Activated CD4-positive, alpha-beta T cell treated with anti-CD3 and anti-CD28 coated beads, Interleukin-2, amount 50 U/mL, for 16 hours (primary cell): ENCODE data around the gene MRE11.

Experiments
- DNase-seq: peaks from one replicate; pipeline ENCODE4 v3.0.0-alpha.2; 2020

Gene MRE11

DNA sequence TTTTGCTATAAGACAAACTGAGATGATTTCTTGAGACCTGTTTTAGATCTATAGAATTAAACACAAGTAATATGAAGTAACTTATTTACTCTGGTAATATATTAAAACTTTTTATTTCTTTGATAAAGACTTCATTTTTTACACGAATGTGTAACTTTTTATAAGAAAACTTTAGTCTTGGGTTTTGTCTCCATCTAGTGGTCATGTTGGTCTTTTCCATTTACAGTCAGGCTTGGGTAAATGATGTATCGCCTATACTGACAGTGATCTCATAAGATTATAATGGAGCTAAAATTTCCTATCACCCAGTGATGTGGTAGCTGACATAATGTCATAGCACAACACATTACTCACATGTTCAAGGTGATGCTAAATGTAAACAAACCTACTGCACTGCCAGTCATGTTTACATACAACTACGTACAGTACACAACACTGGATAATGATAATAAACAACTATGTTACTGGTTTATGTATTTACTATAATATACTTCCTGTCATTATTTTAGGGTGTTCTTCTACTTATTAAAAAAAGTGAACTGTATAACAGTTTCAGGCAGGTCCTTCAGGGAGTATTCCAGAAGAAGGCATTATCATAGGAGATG lies 11.1 kb upstream of the MRE11 start:
- DNase-seq = peak; percentile 63

DNA sequence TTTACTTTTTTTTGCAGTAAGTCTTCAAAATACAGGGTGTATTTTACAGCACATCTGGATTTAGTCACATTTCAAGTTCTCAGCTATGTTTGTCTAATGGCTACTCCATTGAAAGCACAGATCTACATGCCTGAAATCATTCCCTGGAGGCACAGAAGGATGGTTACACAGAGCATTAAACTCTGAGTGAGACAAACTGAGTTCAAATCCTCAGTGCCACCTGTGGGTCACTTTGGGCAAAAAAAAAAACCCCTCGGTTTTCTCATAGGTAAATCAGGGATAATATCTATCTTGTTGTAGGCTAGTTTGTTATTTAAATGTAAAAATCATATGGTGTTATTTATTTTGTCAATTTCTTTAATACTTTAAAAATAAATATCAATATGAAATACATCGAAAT lies 7.9 kb upstream of the MRE11 start:
- DNase-seq = no peak

DNA sequence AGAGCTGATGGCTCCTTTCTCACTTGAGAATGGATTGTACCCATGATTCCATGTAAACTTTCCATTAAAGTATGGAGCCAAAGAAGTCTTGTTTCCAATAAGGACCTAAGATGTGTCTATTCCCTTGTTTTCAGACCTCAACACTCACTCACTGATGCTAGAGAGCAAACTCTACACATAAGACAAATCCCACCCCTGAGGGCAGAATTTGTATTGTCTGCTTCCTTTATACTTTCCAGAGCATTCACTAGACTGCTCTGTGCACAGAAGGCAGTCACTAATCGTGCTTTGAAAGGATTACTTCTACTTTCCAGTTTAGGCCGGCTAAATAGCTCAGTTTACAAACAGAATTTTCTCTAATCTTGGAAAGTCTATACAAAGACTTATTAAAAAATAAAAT lies 6.5 kb upstream of the MRE11 start:
- DNase-seq = no peak

DNA sequence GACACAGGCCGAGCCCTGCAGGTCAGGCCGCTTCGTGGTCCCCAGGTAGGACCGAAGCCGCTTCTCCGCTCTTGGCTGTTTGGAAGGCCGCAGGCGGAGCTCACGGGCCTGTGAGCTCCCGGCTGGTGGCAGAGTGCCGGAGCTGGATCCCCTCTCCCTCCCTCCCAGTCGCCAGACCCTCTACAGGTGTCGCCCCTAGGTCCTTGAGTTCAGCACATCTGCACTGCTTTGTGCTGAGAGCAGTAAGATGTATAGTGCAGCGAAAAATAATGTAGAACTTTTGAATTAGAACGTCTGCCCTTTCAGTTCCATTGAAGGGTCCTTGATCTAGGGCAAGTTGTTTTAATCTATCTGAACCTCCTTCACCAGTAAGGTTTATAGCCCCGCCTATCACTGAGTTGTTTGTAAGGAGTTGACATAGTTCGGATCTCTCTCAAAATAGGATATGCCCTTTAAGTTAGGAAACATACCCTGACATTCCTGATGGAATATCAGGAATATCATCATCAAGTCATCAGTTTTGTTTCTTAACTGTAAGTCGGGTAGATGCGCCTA lies 559 bp upstream of the MRE11 start:
- no peak for DNase-seq

DNA sequence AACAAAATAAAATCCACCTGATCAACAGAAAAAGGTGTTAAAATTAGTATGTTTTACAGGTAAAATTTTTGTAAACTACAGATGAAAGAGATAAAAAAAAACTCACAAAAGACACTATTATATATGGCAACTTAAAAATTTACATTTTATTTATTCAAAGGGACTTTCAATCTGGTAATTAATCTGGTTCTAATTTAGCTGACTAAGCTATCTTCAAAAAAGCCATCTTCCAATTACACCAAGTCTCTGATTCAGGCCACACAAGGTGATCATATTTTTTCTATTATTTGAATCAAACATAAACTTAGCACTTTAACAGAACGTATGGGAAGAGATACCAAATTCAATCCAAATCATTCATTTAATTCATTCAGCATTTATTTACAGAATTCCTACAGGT lies 7.6 kb downstream of the MRE11 start:
- no peak for DNase-seq

DNA sequence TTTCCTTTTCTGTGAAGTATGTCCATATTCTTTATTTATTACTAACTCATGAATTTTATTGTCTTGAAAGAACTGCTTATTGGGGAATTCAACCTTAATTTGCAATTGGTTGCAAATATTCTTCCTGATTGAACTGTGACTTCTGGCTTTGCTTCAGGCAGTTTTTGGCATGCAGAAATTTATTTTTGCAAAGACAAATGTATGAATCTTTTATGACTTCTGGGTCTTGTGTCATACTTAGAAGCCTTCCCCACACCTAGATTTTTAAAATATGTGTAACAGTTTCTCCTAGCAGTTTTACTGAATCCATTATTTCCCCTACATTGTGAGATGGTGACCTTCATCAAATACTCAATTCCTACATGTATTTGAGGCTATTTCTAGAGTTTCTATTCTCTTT lies 12.3 kb downstream of the MRE11 start:
- DNase-seq = no peak

DNA sequence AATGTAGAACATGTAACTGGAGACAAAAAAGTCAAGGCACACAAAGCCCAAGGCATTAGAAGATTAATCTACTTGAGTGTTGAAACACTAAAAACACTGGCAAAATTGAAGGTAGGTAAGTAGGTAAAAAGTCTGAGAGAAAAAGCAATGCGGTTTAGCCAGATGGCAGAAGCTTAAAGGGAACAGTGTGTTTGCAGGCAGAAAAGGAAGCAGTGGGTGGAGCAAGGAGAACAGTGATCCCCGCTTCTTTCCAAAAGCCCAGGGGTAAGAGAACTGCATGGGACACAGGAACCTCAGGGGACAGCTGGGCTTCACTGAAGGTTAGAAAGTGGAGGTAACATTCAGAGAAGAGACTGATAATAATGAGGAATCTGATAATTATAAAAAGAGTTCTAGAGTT lies 16.0 kb downstream of the MRE11 start:
- DNase-seq = no peak

DNA sequence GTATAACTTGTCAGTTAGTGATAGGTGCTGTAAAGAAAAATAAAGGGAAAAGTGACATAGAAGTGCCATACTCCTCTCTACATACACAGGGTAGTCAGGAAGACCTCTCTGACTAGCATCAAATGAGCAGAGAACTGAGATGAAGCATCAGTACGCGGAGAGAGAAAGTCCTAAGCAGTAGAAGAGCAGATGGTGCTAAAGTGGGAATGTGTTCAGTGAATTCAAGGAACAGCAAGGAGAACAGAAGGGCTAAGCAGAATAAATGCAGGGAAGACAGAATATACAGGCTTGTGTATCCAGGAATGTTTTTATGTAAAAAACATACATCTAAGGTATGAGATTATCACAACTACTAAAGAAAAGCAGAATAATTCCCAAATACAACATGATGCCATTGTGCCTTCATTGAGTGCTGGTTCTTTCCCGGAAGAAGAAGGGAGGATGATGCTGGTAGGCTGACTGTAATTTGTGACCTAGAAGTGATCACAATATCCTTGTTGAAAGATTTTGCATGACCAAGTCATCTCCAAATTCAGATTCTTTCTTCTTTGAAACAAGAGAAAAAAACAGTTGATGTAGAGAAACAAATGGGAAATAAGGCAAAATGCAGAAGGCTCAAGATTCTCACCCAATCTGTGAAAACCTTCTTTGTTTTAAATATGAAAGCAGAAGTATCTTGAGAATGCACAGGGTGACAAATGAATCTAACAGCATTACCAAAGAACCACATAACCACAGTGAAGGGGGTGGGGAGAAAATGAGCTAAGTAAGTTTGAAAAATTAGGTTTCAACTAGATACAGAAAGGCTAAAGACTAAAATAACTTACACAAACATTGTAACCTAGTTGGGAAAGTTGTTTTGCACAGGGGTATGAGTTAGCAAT lies 20.5 kb downstream of the MRE11 start:
- peak; percentile 68 for DNase-seq

DNA sequence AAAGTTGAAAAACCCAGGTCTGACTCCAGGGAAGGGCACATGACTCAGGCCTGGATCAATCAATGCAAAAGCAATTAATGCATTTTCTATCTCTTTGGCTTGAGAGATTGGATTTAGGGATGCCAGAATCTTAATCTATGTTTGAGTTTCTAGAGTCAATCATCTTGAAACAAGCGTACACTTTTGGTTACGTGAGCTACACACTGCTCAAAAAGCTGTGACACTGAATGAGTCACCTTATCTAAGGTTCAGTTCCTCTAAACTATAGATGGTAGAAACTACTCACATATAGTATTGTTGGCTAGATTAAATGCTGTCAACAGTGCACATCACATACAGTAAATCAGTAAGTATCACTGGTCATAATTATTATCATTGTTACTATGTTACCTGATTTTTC lies 24.2 kb downstream of the MRE11 start:
- peak; percentile 41 for DNase-seq

DNA sequence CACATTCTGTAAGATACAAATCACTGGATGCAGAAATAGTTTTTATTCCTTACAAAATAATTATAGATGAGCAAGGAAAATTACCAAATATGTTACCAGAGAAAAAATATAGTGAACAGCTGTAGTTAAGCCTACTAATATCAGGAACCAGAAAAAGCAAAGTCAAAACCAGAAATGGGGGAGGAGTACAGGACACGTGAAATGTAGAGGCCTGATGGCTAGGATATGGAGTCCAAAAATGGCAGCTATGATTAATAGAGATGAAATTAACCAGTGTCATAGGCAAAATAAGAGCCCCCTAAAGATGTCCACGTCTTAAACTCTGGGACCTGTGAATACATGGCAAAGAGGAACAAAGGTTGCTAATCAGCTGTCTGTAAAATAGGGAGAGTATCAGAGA lies 34.1 kb downstream of the MRE11 start:
- peak; percentile 58 for DNase-seq

DNA sequence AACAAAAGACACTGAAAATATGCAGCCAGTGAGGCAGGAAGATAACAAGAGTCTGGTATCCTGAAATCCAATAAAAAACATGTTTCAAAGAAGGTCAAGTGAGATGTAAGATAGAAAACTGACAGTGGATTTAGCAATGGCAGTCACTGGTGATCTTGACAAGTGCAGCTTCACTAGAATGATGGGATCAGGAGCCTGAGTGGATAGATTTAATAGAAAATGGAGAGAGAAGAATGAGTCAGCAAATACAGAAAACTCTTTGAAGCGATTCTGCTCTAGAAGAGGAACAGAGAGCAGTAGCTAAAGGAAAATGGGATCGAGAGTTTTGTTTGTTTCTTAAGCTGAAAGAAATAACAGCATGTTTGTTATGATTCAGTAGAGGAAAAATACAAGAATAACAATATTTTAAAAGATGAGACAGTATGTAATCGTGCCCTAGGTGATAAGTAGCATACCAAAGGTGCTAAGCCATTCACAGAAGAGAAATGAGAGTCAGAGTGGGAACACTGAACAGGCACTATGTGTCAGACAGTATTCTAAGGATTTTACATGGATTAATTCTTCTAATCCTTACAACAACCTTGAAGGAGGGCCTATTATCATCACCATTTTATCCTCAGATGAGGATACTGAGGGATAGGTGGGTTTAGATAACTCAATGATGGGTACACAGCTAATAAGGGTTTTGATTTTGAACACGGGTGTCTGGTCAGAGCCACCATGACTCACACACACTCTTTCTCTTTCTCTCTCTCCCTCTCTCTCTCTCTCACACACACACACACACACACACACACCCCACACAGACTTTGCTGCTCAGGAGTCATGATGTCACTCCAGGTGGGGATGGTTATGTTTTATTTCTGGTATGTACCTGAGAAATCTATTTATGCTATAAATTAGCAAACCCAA lies 36.3 kb downstream of the MRE11 start:
- peak; percentile 8 for DNase-seq

DNA sequence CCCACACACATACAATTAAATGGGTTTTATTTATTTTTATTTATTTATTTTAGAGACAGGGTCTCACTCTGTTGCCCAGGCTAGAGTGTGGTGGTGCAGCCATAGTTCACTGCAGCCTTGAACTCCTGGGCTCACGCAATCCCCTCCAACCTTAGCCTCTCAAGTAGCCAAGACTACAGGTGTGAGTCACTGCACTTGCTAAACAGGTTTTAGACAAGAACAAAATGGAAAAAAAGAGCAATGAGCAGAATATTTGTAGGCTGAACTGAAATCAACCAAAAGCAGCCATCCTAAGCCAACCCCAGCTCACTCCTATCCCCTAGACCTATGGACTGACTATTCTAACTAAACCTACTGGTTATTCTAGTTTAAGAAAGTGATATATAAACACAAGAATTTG lies 37.8 kb downstream of the MRE11 start:
- DNase-seq = no peak

DNA sequence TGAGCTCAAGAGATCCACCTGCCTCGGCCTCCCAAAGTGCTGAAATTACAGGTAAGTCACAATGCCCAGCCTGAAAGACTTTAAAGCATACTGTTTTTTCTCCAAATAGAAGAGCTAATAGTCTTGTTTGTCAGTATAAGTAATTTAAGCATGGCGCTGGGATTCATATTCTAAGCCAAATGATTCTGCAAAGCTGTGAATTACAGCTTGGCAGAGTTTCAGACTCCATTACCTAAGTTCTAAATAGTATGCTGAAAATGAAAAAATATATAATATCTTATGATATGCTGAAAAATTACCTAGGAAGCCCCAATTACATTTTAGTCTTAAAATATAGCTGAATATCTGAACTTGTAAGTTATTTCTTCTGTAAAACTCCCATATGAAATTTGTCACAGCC lies 39.3 kb downstream of the MRE11 start:
- DNase-seq = no peak

DNA sequence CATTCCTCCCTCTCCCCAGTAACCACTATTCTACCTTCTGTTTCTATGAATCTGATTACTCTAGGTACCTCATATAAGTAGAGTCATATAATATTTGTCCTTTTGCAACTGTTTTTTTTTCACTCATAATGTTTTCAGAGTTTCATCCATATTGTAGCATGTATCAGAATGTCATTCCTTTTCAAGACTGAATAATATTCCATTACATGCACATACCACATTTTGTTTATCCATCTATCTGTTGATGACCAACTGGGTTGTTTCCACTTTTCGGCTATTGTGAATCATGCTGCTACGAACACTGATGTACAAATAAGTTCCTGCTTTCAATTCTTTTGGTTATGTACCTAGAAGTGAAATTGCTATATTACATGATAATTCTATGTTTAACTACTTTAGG lies 40.7 kb downstream of the MRE11 start:
- DNase-seq = no peak

DNA sequence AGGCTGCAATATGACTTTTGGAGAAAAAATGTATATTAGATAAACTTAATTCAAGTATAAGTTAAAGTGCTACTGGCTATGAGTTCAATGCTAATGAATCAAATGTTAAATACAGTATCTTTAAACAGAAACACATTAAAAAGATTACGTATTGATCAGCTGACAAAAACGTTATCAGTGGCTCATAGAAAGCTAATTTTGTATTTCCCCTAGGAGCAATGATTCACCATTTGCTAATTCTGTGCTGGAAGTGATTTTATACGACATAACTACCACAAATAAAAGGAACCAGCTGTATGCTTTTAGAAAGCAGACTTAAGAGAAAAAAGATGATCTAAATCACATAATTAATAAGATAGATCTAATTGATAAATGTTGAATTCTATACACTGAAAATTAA lies 43.6 kb downstream of the MRE11 start:
- no peak for DNase-seq

DNA sequence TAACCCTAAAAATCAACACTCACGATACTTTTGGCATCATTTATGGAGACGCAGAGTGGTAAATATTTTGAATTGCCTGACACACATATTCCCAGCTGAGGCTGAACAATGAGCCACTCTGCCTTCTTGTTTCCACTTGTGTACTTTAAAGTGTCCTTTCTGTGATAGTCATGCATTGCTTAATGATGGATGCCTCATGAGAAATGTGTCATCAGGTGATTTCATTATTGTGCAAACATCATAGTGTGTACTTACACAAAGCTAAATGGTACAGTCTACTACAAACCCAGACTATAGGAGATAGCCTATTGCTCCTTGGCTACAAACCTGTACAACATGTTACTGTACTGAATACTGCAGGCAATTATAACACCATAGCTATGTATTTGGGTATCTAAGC lies 44.2 kb downstream of the MRE11 start:
- DNase-seq = no peak

DNA sequence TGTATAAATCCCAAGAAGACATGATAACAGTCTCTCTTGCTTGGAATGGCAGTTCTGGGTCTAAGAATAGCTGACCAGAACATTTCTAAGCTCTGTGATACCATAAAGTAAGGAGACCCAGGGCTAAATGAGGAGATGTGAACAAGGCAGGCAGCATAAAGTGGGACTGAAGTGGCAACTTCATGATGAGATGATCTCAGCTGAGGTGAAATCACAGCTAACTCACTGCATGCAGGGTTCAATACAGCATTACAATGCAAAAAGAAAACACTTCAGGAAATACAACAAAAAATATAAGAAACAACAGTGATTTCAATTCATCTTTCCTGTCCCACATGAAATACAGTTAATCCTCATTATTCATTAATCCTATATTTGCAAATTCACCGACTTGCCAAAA lies 44.6 kb downstream of the MRE11 start:
- no peak for DNase-seq

DNA sequence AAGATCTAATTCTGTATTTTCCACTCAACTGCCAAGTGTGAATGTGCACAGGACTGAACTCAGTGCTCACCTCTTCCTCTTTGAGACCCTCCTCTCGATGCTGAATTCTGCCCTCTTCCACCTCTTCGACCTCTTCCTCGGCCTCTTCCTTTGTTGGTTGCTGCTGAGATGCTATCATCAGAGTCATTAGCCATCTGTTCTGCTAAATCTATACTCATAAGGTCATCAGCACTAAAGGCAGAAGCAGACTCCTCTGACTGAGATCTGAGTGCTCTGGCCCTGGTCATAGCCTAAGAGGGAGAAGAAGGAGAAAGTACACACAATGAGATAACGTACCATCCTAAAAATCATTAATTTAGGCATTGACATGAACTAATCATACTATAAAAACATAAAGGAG lies 46.5 kb downstream of the MRE11 start:
- no peak for DNase-seq

DNA sequence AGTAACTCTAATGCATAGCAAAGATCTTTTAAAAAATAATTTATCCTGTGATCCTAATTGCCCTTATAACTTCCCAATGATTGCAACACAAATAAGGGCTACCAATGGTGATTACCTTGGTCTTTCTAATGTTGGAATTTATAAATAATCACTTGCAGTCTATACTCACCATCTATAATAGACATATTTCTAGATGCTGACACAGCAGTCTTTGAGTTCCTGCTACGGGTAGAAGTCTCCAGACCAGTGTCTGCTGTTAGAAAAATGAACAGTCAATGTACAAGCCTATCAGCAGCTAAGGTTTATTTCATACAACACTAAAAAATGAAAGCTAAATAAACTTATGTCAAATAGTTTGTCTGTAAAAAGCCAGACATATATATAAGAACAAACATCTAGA lies 48.0 kb downstream of the MRE11 start:
- DNase-seq = no peak

DNA sequence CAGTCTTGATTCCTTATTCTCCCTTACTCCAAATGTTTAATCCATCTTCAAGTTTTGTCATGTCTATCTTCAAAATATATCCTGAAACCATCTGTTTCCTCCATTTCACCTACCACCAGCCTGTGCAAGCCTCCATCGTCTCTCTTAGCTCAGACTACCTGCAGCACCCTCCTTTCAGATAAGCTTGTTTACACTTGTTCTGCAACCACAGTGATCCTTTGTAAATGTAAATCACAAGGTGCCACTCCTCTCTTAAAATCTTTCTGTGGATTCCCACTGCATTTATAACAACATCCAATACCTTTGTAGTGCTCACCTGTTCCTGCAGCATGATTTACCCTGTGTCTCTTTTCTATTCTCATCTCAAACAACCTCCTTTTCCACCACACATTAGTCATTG lies 60.6 kb downstream of the MRE11 start:
- no peak for DNase-seq

DNA sequence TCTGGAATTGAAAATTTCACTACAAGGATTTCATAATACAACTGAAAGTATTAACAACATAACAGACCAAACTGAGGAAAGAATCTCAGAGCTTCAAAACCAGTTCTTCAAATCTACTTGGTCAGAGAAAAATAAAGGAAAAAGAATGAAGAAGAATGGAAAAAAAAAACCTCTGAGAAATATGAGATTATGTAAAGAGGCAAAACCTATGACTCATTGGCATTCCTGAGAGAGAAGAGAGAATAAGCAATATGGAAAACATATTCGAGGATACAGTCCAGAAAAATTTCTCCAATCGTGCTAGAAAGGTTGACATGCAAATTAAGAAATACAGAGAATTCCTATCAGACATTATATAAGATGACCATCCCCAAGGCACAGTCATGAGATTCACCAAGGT lies 69.0 kb downstream of the MRE11 start:
- no peak for DNase-seq

DNA sequence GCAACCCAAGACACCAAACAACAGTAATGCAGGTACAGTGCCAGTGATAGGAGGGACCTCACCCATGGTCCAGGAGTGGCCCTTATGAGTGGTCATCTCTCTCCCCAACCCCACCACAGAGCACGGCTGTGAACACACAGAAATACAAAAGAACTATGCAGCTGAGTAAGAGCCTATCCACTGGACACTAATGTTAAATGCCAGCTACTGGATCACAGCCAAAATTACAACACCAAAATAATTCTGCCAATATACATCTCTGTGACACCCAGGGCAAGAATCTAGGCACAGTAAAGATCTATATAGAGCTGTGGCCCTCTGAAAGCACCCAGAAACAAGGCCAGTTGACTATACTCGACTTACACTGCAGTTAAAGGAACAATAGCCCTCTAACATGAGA lies 69.6 kb downstream of the MRE11 start:
- no peak for DNase-seq

DNA sequence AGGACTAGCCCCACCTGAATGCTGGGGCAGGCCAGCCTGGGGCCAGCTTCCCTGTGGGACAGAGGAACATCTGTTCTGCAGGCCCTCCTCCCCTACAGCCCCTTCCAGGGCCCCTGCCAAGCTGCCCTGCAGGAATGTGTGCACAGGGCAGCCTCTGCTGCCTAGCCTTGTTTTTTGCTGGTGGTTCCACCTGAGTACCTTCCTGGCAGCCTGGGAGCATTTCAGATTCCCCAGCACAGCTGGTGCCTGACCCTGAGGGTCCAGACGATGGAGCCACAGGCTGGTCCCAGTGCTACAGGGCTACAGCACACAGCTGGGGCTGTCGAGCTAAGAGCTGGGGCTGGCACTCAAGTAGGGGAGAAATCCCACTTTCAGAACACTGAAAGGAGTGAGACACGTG lies 70.1 kb downstream of the MRE11 start:
- DNase-seq = no peak
